SK-N-SH (cell line): ENCODE results near the gene BMAL1. TPM values are rescaled to one million over a fixed set of nuclear protein-coding genes. Genes with fewer than 3 reads are reported as not detected.

Experiments
- CTCF ChIA-PET: fragments of 300-600, 350-600 bp; formaldehyde crosslinking; extraction: SDS; loops from one replicate; lab custom pipeline; 2021; lab: Yijun Ruan, JAX
- POLR2A ChIA-PET: fragments of 350-600 bp; sonication (Branson Sonifier 250); formaldehyde crosslinking; extraction: SDS; loops from one replicate; lab custom pipeline; 2020; ENCODE audit warnings: antibody characterized with exemption, inconsistent platforms; lab: Yijun Ruan, JAX
- DNase-seq: peaks from one replicate; pipeline ENCODE4 v3.0.0; 2012
- H2AFZ ChIP-seq: fragments of 200-600 bp; sonication (generic); 2 replicates; pipeline ENCODE4 v1.8.1; 2016; ENCODE audit warnings: antibody characterized with exemption, mild to moderate bottlenecking, low read depth
- H3F3A ChIP-seq: fragments of 200-600 bp; sonication (generic); replicated peaks from 2 replicates; pipeline ENCODE3; 2016; ENCODE audit warnings: antibody characterized with exemption, mild to moderate bottlenecking; ENCODE audit not compliant: insufficient read depth
- H3K27ac ChIP-seq, 2 experiments: fragments of 200-500 bp in 1 of 2; fragments of 200-600 bp in 1 of 2; sonication (Bioruptor generic) in 1 of 2; sonication (generic), shearing (Covaris generic) in 1 of 2; 2 replicates each; pipeline versions ENCODE4 v1.5.1 to v1.6.1; 2014 to 2016; ENCODE audit warnings: low read depth in 2 of 2, inconsistent platforms in 1 of 2, low read length in 1 of 2, mild to moderate bottlenecking in 1 of 2, mixed read lengths in 1 of 2
- H3K27me3 ChIP-seq: fragments of 200-600 bp; sonication (generic), shearing (Covaris generic); 2 replicates; pipeline ENCODE4 v1.6.1; 2016; ENCODE audit warnings: mixed run types; ENCODE audit not compliant: insufficient read depth
- H3K36me3 ChIP-seq, 2 experiments: fragments of 200-500 bp in 1 of 2; fragments of 200-600 bp in 1 of 2; sonication (Bioruptor generic) in 1 of 2; sonication (generic) in 1 of 2; replicated peaks in 1 of 2; 2 replicates each; pipeline versions ENCODE3 to v1.5.1; 2014 to 2016; ENCODE audit warnings: low read length in 1 of 2, mild to moderate bottlenecking in 1 of 2; ENCODE audit not compliant: insufficient read depth in 2 of 2, control insufficient read depth in 1 of 2
- H3K4me1 ChIP-seq, 2 experiments: fragments of 200-500 bp in 1 of 2; fragments of 200-600 bp in 1 of 2; sonication (Bioruptor generic) in 1 of 2; sonication (generic), shearing (Covaris generic) in 1 of 2; 2 replicates each; pipeline versions ENCODE4 v1.5.1 to v1.6.1; 2014 to 2016; ENCODE audit warnings: low read depth in 1 of 2, low read length in 1 of 2, mixed run types in 1 of 2; ENCODE audit not compliant: insufficient read depth in 2 of 2, control insufficient read depth in 1 of 2
- H3K4me2 ChIP-seq: fragments of 200-600 bp; sonication (generic), shearing (Covaris generic); 2 replicates; pipeline ENCODE4 v1.6.1; 2017; ENCODE audit warnings: mixed run types
- H3K4me3 ChIP-seq, 2 experiments: fragments of 200-500 bp in 1 of 2; fragments of 200-600 bp in 1 of 2; sonication (Bioruptor generic) in 1 of 2; sonication (generic), shearing (Covaris generic) in 1 of 2; 2 replicates each; pipeline versions ENCODE4 v1.5.1 to v1.8.1; 2014 to 2016; ENCODE audit warnings: low read depth in 2 of 2, inconsistent platforms in 1 of 2, low read length in 1 of 2, mild to moderate bottlenecking in 1 of 2, mixed read lengths in 1 of 2, moderate library complexity in 1 of 2
- H3K79me2 ChIP-seq: fragments of 200-600 bp; sonication (generic); 2 replicates; pipeline ENCODE4 v1.8.1; 2017; ENCODE audit warnings: mild to moderate bottlenecking; ENCODE audit not compliant: insufficient read depth
- H3K9ac ChIP-seq: fragments of 200-600 bp; sonication (generic); 2 replicates; pipeline ENCODE4 v1.6.1; 2017; ENCODE audit warnings: mixed run types
- H3K9me2 ChIP-seq: fragments of 200-600 bp; sonication (generic); 2 replicates; pipeline ENCODE4 v1.6.1; 2017; ENCODE audit warnings: mixed run types
- H3K9me3 ChIP-seq: fragments of 200-600 bp; sonication (generic); 2 replicates; pipeline ENCODE4 v1.6.1; 2017; ENCODE audit warnings: mixed run types, mild to moderate bottlenecking, moderate library complexity
- H4K20me1 ChIP-seq: fragments of 200-600 bp; sonication (generic); 2 replicates; pipeline ENCODE4 v1.6.1; 2017; ENCODE audit warnings: mild to moderate bottlenecking, mixed run types; ENCODE audit not compliant: insufficient read depth
- CHD2 ChIP-seq: fragments of 150-350 bp; IDR thresholded peaks from 2 replicates; pipeline ENCODE4 v1.6.1; 2018; ENCODE audit warnings: low read length; ENCODE audit not compliant: partially characterized antibody
- EZH2phosphoT487 ChIP-seq: fragments of 200-600 bp; sonication (generic); IDR thresholded peaks from 2 replicates; pipeline ENCODE4 v1.6.1; 2017; ENCODE audit warnings: low read depth, mixed run types, mild to moderate bottlenecking, antibody characterized with exemption, moderate library complexity, borderline replicate concordance
- GABPA ChIP-seq: IDR thresholded peaks from 2 replicates; pipeline ENCODE4 v1.4.0; 2012; ENCODE audit warnings: low read depth, mild to moderate bottlenecking
- JUND ChIP-seq: IDR thresholded peaks from 2 replicates; pipeline ENCODE4 v1.4.0; 2012
- NFIC ChIP-seq: IDR thresholded peaks from 2 replicates; pipeline ENCODE4 v1.4.0; 2012; ENCODE audit warnings: borderline replicate concordance
- NRF1 ChIP-seq: IDR thresholded peaks from 2 replicates; pipeline ENCODE4 v1.6.1; 2012; ENCODE audit warnings: low read depth, mild to moderate bottlenecking, low read length
- POLR2AphosphoS5 ChIP-seq: IDR thresholded peaks from 2 replicates; pipeline ENCODE4 v1.6.1; 2012; ENCODE audit warnings: low read depth, low read length
- RCOR1 ChIP-seq: fragments of 150-350 bp; IDR thresholded peaks from 2 replicates; pipeline ENCODE4 v1.6.1; 2017; ENCODE audit warnings: antibody characterized with exemption, low read length
- SMC3 ChIP-seq: IDR thresholded peaks from 2 replicates; pipeline ENCODE4 v1.6.1; 2012; ENCODE audit warnings: low read depth, low read length, improper control_type of control experiment
- TCF12 ChIP-seq: IDR thresholded peaks from 2 replicates; pipeline ENCODE4 v1.4.0; 2012
- WGBS: methylation state at CpG from one replicate; pipeline ENCODE4 v1.1.6; 2017; ENCODE audit warnings: low lambda C conversion rate; 5-methylcytosine and 5-hydroxymethylcytosine counted together
- polyA plus RNA-seq, 3 experiments: library from polyadenylated mRNA; depleted of rRNA; stranded (reverse); fragments of >200 nt; gene quantifications; 2 replicates each; pipeline ENCODE4 v1.2.3, GENCODE V29; 2012
- TF ChIP-seq, protein P1 (sequence below): IDR thresholded peaks from 2 replicates; pipeline ENCODE4; 2012
- TF ChIP-seq, protein P2 (sequence below): IDR thresholded peaks from 2 replicates; pipeline ENCODE4 v1.6.1; 2012; ENCODE audit warnings: mild to moderate bottlenecking, low read depth, low read length, moderate library complexity
- TF ChIP-seq, protein P3 (sequence below): fragments of 150-350 bp; IDR thresholded peaks from 2 replicates; pipeline ENCODE4 v1.6.1; 2017; ENCODE audit warnings: antibody characterized with exemption, low read length, low read depth, borderline replicate concordance

BMAL1 gene
- polyA plus RNA-seq, 1 of the 3 experiments (the other 2 are of a cell fraction) = 6.5 TPM

DNA sequence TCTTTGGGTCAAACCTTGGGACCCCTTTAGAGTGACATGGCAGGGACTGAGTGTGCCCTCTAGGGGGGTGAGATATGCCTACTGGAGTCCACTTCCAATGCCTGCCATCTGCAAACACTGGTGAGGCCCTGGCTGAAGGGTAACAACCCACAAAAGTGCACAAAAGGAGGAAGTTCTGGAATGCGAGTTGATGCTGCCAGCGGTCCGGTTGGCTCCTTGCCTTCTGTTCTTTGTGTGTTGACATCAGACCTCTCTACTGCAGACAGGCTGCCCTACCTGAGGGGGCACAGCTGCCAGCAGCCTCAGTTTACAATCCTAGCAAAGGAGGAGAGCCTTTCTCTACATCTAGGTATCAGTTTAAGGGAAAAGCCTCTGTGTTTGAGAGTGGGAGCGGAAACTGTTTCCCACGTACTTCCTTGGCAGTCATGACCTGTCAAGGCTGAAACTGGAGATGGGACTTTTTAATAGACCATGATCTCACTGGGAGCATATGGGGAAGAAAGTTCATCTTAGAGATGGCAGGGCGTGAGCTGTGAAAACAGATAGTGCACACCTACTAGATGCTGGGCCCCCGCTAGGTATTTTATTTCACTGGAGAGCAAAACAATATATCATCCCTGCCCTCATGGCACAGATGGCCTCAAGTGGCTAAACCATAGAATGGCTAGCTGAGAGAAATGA is 27.2 kb downstream of the BMAL1 start:
- Histone ChIP-seq H3F3A (no peaks in the 10 kb centered on the region), H3K4me1 (peaks cover 0 to 13% of the 10 kb centered on the region in 2 experiments; a peak in 1 of 4 replicates), H3K4me3 (no peak overlapping the region), H4K20me1 (no peaks in the 10 kb centered on the region), H2AFZ (no peak overlapping the region), H3K36me3 (no peaks in the 10 kb centered on the region), H3K27me3 (no peaks in the 10 kb centered on the region), H3K79me2 (peaks cover 16% of the 10 kb centered on the region), H3K9ac (no peak overlapping the region), H3K9me2 (no peaks in the 10 kb centered on the region), H3K4me2 (no peak overlapping the region), H3K27ac (no peak overlapping the region), H3K9me3 (no peaks in the 10 kb centered on the region)
- no peak for DNase-seq
- POLR2A ChIA-PET = no interaction called here
- WGBS = 81% methylated on average over 7 of the region's 7 CpGs
- TF ChIP-seq RCOR1 (no peak), NRF1 (no peak), NFIC (no peak), JUND (no peak), POLR2AphosphoS5 (no peak), TCF12 (no peak), EZH2phosphoT487 (no peak), CHD2 (no peak), SMC3 (no peak), GABPA (no peak)
- TF ChIP-seq, protein P1, sequence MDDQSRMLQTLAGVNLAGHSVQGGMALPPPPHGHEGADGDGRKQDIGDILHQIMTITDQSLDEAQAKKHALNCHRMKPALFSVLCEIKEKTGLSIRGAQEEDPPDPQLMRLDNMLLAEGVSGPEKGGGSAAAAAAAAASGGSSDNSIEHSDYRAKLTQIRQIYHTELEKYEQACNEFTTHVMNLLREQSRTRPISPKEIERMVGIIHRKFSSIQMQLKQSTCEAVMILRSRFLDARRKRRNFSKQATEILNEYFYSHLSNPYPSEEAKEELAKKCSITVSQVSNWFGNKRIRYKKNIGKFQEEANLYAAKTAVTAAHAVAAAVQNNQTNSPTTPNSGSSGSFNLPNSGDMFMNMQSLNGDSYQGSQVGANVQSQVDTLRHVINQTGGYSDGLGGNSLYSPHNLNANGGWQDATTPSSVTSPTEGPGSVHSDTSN = no peak
- TF ChIP-seq, protein P2, sequence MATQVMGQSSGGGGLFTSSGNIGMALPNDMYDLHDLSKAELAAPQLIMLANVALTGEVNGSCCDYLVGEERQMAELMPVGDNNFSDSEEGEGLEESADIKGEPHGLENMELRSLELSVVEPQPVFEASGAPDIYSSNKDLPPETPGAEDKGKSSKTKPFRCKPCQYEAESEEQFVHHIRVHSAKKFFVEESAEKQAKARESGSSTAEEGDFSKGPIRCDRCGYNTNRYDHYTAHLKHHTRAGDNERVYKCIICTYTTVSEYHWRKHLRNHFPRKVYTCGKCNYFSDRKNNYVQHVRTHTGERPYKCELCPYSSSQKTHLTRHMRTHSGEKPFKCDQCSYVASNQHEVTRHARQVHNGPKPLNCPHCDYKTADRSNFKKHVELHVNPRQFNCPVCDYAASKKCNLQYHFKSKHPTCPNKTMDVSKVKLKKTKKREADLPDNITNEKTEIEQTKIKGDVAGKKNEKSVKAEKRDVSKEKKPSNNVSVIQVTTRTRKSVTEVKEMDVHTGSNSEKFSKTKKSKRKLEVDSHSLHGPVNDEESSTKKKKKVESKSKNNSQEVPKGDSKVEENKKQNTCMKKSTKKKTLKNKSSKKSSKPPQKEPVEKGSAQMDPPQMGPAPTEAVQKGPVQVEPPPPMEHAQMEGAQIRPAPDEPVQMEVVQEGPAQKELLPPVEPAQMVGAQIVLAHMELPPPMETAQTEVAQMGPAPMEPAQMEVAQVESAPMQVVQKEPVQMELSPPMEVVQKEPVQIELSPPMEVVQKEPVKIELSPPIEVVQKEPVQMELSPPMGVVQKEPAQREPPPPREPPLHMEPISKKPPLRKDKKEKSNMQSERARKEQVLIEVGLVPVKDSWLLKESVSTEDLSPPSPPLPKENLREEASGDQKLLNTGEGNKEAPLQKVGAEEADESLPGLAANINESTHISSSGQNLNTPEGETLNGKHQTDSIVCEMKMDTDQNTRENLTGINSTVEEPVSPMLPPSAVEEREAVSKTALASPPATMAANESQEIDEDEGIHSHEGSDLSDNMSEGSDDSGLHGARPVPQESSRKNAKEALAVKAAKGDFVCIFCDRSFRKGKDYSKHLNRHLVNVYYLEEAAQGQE = no peak
- TF ChIP-seq, protein P3, sequence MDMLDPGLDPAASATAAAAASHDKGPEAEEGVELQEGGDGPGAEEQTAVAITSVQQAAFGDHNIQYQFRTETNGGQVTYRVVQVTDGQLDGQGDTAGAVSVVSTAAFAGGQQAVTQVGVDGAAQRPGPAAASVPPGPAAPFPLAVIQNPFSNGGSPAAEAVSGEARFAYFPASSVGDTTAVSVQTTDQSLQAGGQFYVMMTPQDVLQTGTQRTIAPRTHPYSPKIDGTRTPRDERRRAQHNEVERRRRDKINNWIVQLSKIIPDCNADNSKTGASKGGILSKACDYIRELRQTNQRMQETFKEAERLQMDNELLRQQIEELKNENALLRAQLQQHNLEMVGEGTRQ = no peak
- CTCF ChIA-PET = interaction anchor here (1.0 to 1.4 kb wide), 3 partner anchors 11 to 26 kb away, joined by 3 to 6 read pairs (median 4); no protein-coding TSS in a partner anchor
